GM19240 (cell line): Measurements from ENCODE around the gene CYP2F1.
"Not testable (repeated sequence)": the region's sequence is repeated elsewhere in the genome, so short reads cannot be mapped to it uniquely, and the experiment has no call there.

Experiments
- DNase-seq: peaks from one replicate; pipeline ENCODE4 v3.0.0; 2011; ENCODE audit warnings: low spot score; ENCODE audit not compliant: insufficient read length

Gene CYP2F1

DNA sequence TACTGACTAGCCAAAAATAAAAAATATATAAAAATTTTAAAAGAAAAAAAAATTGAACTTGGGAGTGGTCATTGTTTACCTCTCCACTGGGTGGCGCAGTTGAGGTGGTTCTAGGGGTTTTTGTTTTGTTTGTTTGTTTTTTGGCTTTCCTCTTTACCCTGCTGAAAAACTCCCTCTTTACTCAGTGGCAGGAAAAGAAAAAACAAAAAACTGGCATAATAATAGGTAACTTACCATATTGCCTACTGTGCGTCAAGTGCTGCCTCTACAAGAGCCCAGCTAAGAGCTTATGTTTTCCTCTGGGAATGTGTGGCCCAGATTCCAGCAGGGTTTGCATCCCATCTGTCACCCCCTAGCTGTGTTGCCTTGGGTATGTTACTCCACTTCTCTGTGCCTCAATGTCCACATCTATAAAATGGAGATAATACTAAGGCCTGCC is 12.6 kb downstream of the CYP2F1 start:
- not testable (repeated sequence) for DNase-seq

DNA sequence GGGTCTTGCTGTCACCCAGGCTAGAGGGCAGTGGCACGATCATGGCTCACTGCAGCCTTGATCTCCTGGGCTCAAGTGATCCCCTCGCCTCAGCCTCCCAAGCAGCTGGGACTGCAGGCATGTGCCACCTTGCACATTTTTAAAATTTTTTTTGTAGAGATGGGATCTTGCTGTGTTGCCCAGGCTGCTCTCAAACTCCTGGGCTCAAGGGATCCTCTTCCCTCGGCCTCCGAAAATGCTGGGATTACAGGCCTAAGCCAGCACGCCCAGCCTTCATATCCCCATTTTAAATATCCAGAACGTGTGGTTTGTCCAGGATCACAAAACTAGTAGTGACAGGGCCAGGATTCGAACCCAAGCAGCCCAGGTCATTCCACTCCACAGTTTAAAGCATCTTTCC is 13.1 kb downstream of the CYP2F1 start:
- DNase-seq = not testable (repeated sequence)

DNA sequence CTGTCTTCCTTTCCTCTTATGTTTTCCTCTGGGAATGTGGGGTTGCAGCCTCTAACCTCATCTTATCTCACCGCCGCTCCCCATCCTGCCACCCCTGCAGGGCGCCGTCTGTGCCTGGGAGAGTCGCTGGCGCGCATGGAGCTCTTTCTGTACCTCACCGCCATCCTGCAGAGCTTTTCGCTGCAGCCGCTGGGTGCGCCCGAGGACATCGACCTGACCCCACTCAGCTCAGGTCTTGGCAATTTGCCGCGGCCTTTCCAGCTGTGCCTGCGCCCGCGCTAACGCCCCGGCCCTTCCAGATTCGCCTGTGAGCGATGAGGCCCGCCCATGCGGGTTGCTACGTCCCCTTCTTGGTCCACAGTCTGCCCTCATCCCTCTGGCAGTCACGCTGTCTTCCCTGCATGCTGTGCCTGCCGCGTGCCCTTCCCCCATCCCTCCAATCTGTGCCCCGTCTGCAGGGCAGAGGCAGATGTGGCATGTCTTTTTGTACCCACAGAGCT is 13.6 kb downstream of the CYP2F1 start:
- not testable (repeated sequence) for DNase-seq

DNA sequence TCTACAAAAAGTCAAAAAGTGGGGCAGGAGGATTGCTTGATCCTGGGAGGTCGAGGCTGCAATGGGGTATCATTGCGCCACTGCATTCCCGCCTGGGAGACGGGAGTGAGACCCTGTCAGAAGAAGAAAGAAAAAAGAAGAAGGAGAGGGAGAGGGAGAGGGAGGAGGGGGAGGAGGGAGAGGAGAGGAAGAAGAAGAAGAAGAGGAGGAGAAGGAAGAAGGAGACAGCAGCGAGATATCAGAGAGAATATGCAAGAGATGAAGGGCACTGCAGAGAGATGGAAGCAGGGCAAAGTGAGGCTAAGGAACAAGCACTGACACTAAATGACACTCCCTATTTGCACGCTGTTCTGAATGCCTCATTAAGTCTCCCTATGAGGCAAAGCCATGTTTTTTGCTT is 14.5 kb downstream of the CYP2F1 start:
- no peak for DNase-seq

DNA sequence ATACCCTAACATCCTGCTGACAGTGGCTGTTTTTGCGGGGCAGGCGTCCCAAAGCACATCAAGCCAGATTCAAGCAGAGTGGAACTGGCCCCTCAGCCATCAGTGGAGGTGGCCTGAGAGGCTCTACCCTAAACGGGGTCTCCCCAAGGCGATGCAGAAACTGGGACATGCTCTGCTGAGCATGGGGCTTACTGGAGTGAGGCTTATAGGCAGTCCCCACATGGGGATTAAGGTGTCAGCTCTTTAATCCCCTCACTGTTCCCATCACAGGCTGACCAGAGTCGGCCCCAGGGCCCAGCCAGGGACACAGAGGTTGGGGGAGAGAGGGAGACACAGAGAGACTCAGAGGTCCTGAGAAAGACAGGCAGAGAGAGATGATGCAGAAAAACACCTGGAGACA is 17.0 kb downstream of the CYP2F1 start:
- DNase-seq = no peak

DNA sequence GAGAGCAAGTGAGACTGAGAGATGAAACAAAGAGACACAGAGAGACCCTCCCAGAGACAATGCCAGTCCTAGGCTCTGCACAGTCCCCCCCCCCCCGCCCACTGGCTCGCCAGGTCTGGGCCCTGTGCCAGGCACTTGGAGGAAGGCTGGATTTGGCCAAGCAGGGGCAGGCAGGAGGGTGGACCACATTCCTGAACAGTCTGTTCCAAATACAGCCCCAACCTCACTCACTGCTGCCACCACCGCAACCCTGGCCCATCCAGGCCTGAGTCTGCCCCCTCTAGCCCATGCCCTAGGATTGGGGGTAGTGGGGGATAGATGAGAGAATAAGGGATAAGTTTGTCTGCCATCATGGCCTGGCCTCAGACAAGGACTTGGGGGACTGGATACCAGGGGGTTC is 19.0 kb downstream of the CYP2F1 start:
- DNase-seq = no peak

DNA sequence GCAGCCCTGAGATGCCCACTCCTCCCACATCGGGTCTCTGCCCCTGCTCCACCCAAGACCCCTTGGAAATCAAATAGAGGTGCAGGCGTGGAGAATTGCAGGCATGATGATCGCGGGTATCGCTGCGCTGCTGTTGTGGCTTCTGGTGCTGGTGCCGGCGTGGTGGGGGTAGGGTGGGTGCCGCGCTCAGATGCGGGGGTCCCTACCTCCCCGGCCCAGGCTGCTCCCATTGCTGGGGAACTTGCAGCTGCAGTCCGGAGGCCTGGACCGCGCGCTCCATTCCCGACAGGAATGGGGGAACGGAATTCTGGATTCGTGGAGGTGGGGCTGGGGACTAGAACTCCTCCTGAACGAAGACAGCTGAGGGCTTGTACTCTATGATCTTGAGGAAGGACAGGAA is 20.4 kb downstream of the CYP2F1 start:
- no peak for DNase-seq

DNA sequence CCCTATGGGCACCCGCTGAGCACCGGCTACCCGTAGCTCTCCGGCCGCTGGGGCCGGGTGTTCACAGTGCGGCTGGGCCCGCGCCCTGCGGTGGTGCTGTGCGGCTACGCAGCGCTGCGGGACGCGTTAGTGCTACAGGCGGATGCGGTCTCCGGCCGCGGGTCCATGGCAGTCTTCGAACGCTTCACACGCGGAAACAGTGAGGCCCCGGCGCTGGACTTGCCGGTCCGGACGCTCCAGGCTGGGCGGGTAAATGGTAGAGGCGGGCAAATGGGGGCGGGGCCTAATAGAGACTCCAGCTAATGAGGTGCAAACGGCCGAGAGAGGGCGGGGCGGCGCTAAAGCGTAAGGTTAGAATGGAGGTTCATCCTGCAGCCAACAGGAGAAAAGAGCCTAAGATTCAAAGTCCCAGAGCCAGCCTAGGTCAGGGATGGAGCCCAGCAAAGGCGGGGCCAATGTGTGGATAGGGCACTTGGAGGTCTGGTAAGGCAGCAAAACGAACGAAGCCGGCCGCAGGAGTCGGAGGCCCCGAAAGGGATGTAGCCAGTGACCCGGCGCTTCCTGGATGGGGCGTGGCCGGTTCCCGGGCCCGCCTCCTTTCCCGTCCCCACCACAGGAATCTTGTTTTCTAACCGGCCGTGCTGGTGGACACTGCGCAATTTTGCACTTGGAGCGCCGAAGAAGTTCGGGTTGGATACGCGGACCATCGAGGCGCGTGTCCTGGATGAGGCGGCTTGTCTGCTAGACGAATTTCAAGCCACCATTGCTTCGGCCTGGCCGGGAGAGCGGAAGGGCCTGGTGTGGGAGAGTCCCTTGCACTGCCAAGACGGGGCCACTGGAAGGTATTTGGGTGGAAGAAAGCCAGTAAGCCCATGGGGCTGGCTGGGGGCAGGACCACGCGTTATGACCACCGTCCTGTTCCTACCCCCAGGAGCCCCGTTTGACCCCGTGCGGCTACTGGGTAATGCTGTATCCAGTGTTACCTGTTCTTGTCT is 21.5 kb downstream of the CYP2F1 start:
- not testable (repeated sequence) for DNase-seq

DNA sequence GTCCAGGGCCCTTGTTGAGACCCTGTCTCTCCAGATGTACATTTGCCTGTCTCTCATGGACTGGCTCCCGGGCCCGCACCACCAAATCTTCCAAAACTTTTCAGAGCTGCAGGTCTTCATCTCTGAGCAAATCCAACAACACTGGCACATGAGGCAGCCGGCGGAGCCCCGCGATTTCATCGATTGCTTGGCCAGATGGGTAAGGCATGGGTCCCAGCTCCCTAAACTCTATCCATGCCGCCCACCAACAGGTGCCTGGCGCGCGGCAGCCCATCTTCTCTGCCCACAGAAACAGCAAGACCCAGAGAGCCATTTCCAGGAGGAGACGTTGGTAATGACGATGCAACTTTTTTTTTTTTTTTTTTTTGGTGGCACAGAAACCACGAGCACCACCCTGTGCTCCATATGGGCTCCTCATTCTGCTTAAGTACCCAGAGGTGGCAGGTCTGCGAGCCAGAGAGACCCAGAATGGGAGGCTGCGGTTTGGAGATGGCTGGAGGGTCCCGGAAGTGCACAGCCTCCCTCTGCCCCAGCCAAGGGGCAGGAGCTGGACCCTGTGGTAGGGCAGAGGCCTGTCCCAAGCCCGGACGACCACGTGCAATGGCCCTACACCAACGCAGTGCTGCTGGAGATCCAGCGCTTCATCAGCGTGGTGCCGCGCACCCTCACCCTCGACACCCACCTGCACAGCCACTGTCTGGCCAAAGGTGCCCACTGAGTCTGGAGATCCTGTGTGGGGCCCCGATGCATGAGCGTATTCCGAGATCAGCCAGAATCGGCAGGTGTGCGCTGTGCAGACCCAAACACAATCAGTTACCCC is 22.6 kb downstream of the CYP2F1 start:
- DNase-seq = no peak

DNA sequence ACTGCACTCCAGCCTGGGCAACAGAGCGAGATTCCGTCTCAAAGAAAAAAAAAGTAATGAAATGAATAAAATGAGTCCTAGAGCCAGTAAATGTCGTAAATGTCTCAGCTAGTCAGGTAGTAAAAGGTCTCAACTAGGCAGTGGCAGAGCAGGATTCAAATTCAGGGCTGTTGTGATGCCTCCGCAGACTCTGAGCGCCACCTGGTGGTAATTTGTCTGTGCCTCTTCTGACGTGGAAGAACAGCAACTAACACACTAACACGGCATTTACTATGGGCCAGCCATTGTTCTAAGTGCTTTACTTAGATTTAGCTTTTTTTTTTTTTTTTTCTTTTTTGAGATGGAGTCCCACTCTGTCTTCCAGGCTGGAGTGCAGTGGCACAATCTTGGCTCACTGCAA is 30.2 kb downstream of the CYP2F1 start:
- peak; percentile 34 for DNase-seq

DNA sequence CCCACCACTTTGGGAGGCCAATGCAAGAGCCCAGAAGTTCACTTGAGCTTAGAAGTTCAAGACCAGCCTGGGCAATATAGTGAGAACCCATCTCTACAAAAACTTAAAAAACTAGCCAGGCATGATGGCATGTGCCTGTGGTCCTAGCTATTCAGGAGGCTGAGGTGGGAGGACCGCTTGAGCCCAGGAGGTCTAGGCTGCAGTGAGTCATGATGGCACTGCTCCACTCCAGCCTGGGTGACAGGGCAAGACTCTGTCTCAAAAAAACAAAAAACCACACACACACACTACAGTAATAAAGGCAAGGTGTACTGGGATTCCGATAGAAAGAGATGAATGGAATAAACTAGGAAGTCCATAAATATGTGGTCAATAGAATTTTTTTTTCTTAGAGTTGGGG is 35.6 kb downstream of the CYP2F1 start:
- no peak for DNase-seq

DNA sequence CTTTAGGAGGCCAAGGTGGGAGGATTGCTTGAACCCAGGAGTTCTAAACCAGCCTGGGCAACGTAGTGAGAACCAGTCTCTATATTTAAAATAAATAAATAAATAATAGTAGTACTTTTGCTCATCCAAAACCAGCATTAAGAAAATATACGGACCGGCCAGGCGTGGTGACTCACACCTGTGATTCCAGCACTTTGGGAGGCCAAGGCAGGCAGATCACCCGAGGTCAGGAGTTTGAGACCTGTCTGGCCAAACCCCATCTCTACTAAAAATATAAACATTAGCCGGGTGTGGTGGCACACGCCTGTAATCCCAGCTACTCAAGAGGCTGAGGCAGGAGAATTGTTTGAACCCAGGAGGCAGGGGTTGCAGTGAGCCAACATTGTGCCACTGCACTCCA is 36.8 kb downstream of the CYP2F1 start:
- not testable (repeated sequence) for DNase-seq

DNA sequence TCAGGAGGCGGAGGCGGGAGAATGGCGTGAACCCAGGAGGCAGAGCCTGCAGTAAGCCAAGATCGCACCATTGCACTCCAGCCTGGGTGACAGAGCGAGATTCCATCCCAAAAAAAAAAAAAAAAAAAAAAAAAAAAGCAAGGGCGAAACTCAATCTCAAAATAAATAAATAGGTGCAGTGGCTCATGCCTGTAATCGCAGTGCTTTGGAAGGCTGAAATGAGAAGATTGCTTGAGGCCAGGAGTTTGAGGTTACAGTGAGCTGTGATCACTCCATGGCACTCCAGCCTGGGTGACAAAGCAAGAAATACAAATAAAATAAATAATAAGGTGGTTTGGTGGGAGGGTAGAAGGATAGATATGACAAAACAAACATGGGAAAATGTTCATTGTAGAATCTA is 39.8 kb downstream of the CYP2F1 start:
- DNase-seq = no peak

DNA sequence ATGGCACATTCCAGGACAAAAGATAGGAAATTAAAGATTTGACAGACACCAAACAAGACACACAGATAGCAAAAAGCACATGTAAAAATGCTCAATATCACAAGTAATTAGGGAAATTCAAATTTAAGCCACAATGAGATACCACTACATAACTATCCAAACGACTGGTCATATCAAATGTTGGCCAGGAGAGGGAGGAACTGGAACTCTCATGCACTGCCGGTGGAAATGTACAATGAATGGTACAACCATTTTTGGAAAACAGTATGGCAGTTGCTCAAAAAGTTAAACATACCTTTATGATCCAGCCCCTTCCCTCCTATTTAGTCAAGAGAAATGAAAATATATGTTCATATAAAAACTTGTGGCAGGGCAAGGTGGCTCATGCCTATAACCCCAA is 42.0 kb downstream of the CYP2F1 start:
- DNase-seq = no peak

DNA sequence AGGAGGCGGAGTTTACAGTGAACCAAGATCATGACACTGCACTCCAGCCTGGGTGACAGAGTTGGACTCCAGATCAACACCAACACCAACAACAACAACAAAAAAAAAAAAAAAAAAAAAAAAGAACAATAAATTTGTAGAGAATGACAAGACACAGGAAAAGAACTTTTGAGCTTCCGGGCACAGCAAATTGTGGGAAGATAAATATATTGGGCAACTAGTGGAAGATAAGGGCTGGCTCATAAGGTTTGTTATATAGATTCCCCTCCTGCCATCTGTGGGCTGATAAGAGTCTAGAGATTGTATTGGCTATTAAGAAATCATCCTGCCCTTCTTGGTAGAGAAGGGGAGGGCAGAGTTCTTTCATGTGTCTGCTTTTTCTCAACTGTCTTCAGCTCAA is 45.6 kb downstream of the CYP2F1 start:
- DNase-seq = no peak

DNA sequence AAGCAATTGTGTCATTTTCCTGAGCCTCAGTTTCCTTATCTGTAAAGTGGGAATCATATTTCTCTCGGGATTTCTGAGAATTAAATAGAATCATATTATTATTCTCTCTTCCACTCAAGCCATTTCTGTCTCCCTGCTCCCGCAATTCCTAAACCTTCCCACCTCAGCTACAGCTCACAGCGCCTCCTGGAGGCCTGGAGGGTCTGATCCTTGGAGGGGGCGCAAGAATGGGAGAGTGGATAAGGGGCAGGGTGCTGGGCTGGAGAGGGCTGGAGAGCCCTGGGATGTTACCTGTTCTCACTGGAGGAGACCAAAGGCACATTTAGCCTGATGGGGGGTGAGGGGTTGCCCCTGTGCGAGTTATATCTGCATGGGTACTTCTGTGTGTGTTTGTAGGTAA is 47.7 kb downstream of the CYP2F1 start:
- no peak for DNase-seq

DNA sequence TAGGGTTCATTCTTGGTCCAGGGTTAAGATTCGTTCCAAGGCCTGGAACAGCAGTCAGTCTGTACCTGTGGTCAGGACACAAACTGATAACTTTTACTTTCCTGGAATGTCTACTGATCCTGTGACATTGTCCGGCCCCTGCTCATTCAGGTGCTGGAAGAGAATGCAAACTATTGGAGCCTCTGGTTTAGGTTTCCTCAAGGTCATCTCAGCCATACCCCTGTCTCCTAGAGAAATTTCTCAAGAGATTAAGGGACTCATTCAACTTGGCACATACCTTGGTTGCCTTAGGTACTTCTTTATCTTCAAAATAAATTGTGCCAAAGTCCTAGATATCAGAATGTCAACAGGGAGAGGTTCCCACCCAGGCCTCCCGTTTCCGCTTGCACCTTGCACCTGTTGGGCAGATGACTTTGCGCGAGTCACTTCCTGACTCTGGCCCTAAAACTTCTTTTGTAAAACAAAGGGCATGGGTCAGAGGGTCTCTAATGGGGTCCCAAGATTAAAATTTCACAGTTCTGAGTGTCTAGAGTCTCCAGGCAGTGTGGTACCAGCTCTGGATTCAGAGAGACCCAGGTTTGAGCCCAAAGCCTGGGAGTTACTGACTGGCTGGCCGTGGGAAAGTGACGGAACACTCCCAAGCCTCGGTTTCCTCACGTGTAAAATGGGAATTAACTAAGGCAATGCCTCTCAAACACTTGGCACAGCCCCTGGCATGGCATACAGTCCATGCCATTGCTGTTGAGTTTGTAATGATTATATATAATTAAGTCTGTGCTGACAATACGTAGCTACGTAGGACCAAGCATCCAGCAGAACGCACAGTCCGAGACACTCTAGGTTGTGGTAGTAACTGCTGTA is 52.9 kb downstream of the CYP2F1 start:
- no peak for DNase-seq

DNA sequence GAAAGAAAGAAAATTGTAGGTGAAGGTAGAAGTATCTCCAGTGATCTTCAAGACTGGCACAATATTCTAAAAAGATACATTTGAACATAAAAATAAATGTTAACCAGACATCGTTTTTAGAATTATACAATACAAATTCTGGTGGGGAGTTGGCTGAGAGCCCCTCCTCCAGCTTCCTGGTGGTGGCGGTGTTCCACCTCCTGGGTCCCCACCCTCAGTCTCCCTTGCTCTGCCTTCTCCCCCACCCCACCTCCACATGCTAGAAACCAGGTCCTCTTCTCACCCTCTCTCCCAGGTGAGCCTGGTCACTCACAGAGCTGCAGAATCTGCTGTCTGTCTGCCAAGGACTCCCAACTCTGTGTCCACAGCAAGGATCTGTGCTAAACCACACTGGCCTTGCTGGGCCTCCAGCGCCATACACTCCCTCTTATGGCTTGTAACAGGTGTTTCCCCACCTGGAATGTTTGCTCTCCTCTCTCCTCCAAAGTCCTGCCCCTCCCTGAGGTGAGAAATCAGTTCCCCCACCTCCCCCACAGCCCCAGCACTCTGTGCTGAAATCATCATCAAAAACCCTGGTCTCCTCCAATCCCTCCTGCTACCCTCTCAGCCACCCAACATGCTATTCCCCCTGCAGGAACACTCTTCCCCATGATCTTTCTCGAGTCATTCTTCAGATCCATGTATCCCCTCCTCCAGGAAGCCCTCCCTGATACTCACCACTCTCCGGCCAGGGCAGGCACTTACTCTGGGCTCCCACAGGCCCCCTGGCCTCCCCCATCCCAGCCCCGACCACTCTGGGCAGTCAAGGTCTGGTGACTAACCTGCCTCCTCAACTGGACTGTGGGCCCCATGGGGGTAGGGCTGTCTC is 58.3 kb downstream of the CYP2F1 start:
- no peak for DNase-seq

DNA sequence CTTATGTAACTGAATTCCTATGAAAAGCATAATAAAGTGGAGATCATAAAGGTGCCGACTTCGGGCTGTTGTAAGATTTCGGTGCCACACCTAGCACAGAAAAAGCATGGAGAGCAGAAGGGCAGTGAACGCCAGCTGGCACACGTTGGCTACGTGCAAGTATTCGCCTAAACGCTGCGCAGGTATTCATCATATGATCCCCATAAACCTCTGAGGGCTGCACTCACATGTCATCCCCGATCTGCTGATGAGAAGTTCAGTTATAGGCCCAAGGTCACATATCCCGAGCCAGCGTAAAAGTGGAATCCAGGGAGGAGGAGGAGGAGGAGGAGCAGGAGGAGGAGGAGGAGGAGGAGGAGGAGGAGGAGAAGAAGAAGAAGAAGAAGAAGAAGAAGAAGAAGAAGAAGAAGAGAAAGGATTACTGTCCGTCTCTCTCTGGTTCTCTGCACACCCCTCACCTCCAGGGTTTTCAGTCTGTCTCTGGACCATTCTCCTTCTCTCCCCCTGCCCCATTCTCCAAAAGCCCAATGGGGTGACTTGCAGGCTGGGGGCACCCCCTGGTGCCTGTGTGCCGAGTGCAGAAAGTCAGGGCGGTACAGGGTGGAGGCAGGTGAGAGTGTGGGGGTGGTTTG is 60.2 kb downstream of the CYP2F1 start:
- no peak for DNase-seq
